OCI-LY3 (cell line): Measurements from ENCODE around the gene CLEC2D.

Source experiments
- H2AFZ ChIP-seq: fragments of 200-600, 300-600 bp; shearing (Covaris generic); 2 replicates; pipeline ENCODE4 v1.6.0; 2014; ENCODE audit warnings: antibody characterized with exemption, low read depth, low read length
- H3K27ac ChIP-seq: fragments of 200-600, 300-600 bp; sonication (generic); 2 replicates; pipeline ENCODE4 v1.5.1; 2014; ENCODE audit warnings: mild to moderate bottlenecking, low read length, moderate library complexity, mixed read lengths
- H3K27me3 ChIP-seq: fragments of 200-600, 300-600 bp; sonication (generic); 2 replicates; pipeline ENCODE4 v1.6.1; 2014; ENCODE audit warnings: low read depth, low read length, mixed read lengths
- H3K36me3 ChIP-seq: fragments of 200-600, 300-600 bp; sonication (generic); replicated peaks from 2 replicates; pipeline ENCODE3; 2014; ENCODE audit warnings: low read depth, low read length, mixed read lengths
- H3K4me1 ChIP-seq: fragments of 300-600, 200-600 bp; sonication (generic); 2 replicates; pipeline ENCODE4 v1.6.1; 2014; ENCODE audit warnings: low read length, mixed read lengths
- H3K4me2 ChIP-seq: fragments of 200-600, 300-600 bp; sonication (generic); 2 replicates; pipeline ENCODE4 v1.6.1; 2014; ENCODE audit warnings: low read length, mixed read lengths
- H3K4me3 ChIP-seq: fragments of 300-600, 200-600 bp; sonication (generic); 2 replicates; pipeline ENCODE4 v1.5.1; 2014; ENCODE audit warnings: antibody characterized with exemption, mild to moderate bottlenecking, low read length, moderate library complexity
- H3K79me2 ChIP-seq: fragments of 300-600, 200-600 bp; shearing (Covaris generic); 2 replicates; pipeline ENCODE4 v1.6.1; 2014; ENCODE audit warnings: mild to moderate bottlenecking, low read length, mixed read lengths
- H3K9ac ChIP-seq: fragments of 300-600, 200-600 bp; shearing (Covaris generic); 2 replicates; pipeline ENCODE4 v1.6.0; 2014; ENCODE audit warnings: mild to moderate bottlenecking, low read length, moderate library complexity
- H3K9me3 ChIP-seq: fragments of 200-600, 300-600 bp; shearing (Covaris generic); 2 replicates; pipeline ENCODE4 v1.6.1; 2014; ENCODE audit warnings: low read length, mixed read lengths; ENCODE audit not compliant: insufficient read depth
- H4K20me1 ChIP-seq: fragments of 200-600, 300-600 bp; sonication (generic); 2 replicates; pipeline ENCODE4 v1.6.1; 2016; ENCODE audit warnings: low read length, mixed read lengths; ENCODE audit not compliant: insufficient read depth
- CTCF ChIP-seq: fragments of 200-600, 300-600 bp; sonication (generic); IDR thresholded peaks from 2 replicates; pipeline ENCODE4 v1.5.1; 2014; ENCODE audit warnings: antibody characterized with exemption, low read length, low read depth
- EZH2phosphoT487 ChIP-seq: fragments of 200-600 bp; shearing (Covaris generic); IDR thresholded peaks from 2 replicates; pipeline ENCODE4 v1.6.1; 2018; ENCODE audit warnings: antibody characterized with exemption, mixed run types, low read depth

Gene CLEC2D

GRCh38 chr12:9706086-9706685 lies 36.7 kb downstream of the CLEC2D start:
- Histone ChIP-seq H2AFZ (no peak overlapping the region), H3K27me3 (no peaks in the 10 kb centered on the region), H3K36me3 (peaks cover 9% of the 10 kb centered on the region), H3K9ac (peak overlapping the region; percentile 24; the same call in 1 of the 2 replicates), H3K79me2 (peaks cover 16% of the 10 kb centered on the region), H3K27ac (peak overlapping the region; percentile 93), H4K20me1 (no peaks in the 10 kb centered on the region), H3K4me1 (peaks cover 80% of the 10 kb centered on the region), H3K4me2 (peak overlapping the region; percentile 44), H3K4me3 (peak overlapping the region; percentile 6; the same call in 1 of the 2 replicates), H3K9me3 (no peaks in the 10 kb centered on the region; the same call in 1 of the 2 replicates)
- no peak for TF ChIP-seq CTCF
- TF ChIP-seq EZH2phosphoT487: no peak

GRCh38 chr12:9707356-9707755 lies 37.8 kb downstream of the CLEC2D start:
- H3K27me3 ChIP-seq: no peaks in the 10 kb centered on the region
- H3K27ac ChIP-seq: peak overlapping the region; percentile 93
- TF ChIP-seq EZH2phosphoT487: no peak
- peak; percentile 27 for TF ChIP-seq CTCF
- peak overlapping the region; percentile 45 for H3K4me3 ChIP-seq
- H2AFZ ChIP-seq: no peak overlapping the region
- H3K9me3 ChIP-seq: no peaks in the 10 kb centered on the region; the same call in 1 of the 2 replicates
- H3K79me2 ChIP-seq: peaks cover 19% of the 10 kb centered on the region
- peaks cover 80% of the 10 kb centered on the region for H3K4me1 ChIP-seq
- no peaks in the 10 kb centered on the region for H4K20me1 ChIP-seq
- H3K4me2 ChIP-seq: peak overlapping the region; percentile 59
- H3K36me3 ChIP-seq: peaks cover 9% of the 10 kb centered on the region
- peak overlapping the region; percentile 73 for H3K9ac ChIP-seq

- Histone ChIP-seq H3K4me3 (peak overlapping the region; percentile 45), H3K4me1 (peaks cover 78% of the 10 kb centered on the region), H3K27me3 (no peaks in the 10 kb centered on the region), H3K36me3 (peaks cover 9% of the 10 kb centered on the region), H3K4me2 (peak overlapping the region; percentile 59), H3K79me2 (peaks cover 19% of the 10 kb centered on the region), H3K9me3 (no peaks in the 10 kb centered on the region; the same call in 1 of the 2 replicates), H3K27ac (peak overlapping the region; percentile 93), H3K9ac (peak overlapping the region; percentile 73), H4K20me1 (no peaks in the 10 kb centered on the region), H2AFZ (no peak overlapping the region)
- TF ChIP-seq EZH2phosphoT487 (no peak), CTCF (peak; percentile 87)
Measured at GRCh38 chr12:9707864-9708808, 38.6 kb downstream of the CLEC2D start.

GRCh38 chr12:9708853-9709252 lies 39.3 kb downstream of the CLEC2D start:
- TF ChIP-seq EZH2phosphoT487 (no peak), CTCF (no peak)
- H3K9me3 ChIP-seq: no peaks in the 10 kb centered on the region; the same call in 1 of the 2 replicates
- H3K27me3 ChIP-seq: no peaks in the 10 kb centered on the region
- peak overlapping the region; percentile 73; the same call in 1 of the 2 replicates for H3K9ac ChIP-seq
- H3K4me3 ChIP-seq: no peak overlapping the region
- peaks cover 9% of the 10 kb centered on the region for H3K36me3 ChIP-seq
- peak overlapping the region; percentile 59 for H3K4me2 ChIP-seq
- H3K4me1 ChIP-seq: peaks cover 85% of the 10 kb centered on the region
- peaks cover 19% of the 10 kb centered on the region for H3K79me2 ChIP-seq
- H4K20me1 ChIP-seq: no peaks in the 10 kb centered on the region
- H2AFZ ChIP-seq: no peak overlapping the region
- peak overlapping the region; percentile 93 for H3K27ac ChIP-seq
